Fibroblast of mammary gland (primary cell): ENCODE measurements around the gene SNN.
A peak's percentile ranks its signal among the peaks of the same experiment; 100 is the strongest.

Experiments
- DNase-seq: peaks from one replicate; pipeline ENCODE4 v3.0.0-alpha.2; 2010; ENCODE audit warnings: low read depth
- H3K4me3 ChIP-seq: 2 replicates; pipeline ENCODE4 v1.5.1; 2011; ENCODE audit warnings: low read depth, mild to moderate bottlenecking, low read length, moderate library complexity; ENCODE audit not compliant: control insufficient read depth
- CTCF ChIP-seq: conservative IDR thresholded peaks from 2 replicates; pipeline ENCODE4 v1.5.1; 2011; ENCODE audit warnings: low read depth, low read length, inconsistent platforms; ENCODE audit not compliant: control insufficient read depth, insufficient read depth

The SNN gene

GRCh38 chr16:11624636-11625607, 43.3 kb upstream of the SNN start:
- H3K4me3 ChIP-seq, result no peak overlapping the region
- DNase-seq, result peak; percentile 37
- TF ChIP-seq CTCF, result no peak

- no peak for DNase-seq
- no peak for TF ChIP-seq CTCF
These were observed 42.5 kb upstream of the SNN start for GRCh38 chr16:11625769-11626168.

GRCh38 chr16:11626657-11627291, 41.5 kb upstream of the SNN start:
- no peak for TF ChIP-seq CTCF
- no peak for DNase-seq
- H3K4me3 ChIP-seq, result no peak overlapping the region

More at GRCh38 chr16:11625769-11626168, 42.5 kb upstream of the SNN start:
- H3K4me3 ChIP-seq, result no peak overlapping the region

- no peak for TF ChIP-seq CTCF
- H3K4me3 ChIP-seq, result no peak overlapping the region
- DNase-seq, result no peak
These were observed 41.0 kb upstream of the SNN start for GRCh38 chr16:11627292-11627663.

GRCh38 chr16:11627822-11628457, 40.3 kb upstream of the SNN start:
- DNase-seq, result peak; percentile 56
- TF ChIP-seq CTCF, result no peak
- H3K4me3 ChIP-seq, result no peak overlapping the region

- H3K4me3 ChIP-seq, result no peak overlapping the region
- TF ChIP-seq CTCF, result no peak
- DNase-seq, result no peak
These were observed 38.9 kb upstream of the SNN start for GRCh38 chr16:11629071-11630030.
